Erythroblast (primary cell): ENCODE data around the gene EIF4H.

Experiments used
- GATA1 ChIP-seq: IDR thresholded peaks from 2 replicates; pipeline ENCODE4 v1.6.1; 2011; ENCODE audit warnings: low read depth, mild to moderate bottlenecking, control low read depth, low read length, moderate library complexity
- POLR2A ChIP-seq: IDR thresholded peaks from 2 replicates; pipeline ENCODE4 v1.6.1; 2011; ENCODE audit warnings: mild to moderate bottlenecking, low read length

DNA sequence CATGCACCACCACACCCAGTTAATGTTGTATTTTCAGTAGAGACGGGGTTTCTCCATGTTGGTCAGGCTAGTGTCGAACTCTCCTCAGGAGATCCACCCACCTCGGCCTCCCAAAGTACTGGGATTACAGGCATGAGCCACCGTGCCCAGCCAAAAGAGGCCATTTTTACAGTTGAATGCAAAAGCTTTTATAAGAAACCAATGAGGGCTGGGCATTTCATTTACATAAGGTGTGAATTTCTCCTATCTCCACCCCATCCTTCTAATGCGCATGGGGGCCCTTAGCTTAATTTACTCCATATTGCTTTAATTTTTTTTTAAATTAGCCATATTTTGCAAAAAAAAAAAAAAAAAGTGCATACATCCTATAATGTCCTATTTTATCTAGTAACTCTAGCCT is 25.1 kb upstream of the EIF4H start:
- TF ChIP-seq POLR2A: no peak
- TF ChIP-seq GATA1: no peak
